G401.6 (cell line): Measurements from ENCODE around the gene ILKAP.

Experiments
- FAIRE-seq: peaks from 2 replicates; lab custom pipeline; 2012; peaks lifted over from hg19 to GRCh38; lab: Jason Lieb, UNC

Gene ILKAP

DNA sequence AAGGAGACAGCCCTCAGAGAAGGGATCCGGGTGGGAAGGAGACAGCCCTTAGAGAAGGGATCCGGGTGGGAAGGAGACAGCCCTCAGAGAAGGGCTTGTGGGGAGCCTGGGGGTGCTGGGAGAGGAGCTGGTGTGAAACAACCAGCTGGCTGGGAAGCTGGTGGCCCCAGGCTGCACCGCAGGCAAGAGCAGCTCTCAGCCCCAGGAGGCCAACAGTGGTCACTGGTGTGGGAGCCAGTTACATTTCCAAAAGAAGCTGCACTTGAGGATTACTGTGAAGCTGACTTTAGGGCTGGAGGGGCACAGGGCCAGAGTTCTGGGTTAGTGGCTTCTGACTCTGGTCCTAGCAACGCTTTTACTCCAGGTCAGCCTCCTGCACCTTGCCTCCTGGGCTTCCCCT is 33.1 kb upstream of the ILKAP start:
- FAIRE-seq = no peak

DNA sequence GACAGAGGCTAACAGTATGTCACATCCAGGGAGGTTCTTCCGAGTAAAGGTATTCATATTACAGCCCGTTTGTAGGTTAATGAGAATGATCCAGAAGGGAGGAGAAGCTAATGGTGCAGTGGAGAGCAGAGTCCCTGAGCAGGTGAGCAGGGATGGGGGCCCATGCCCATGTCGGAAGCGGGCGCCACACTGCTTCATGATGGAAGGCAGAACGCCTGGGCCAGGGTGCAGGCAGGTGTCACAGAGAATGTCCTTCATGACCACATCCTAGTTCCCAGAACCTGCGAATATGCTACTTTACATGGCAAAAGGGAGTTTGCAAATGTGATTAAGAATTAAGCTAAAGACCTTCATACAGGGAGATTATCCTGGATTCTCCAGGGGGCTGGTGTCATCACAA is 32.4 kb upstream of the ILKAP start:
- no peak for FAIRE-seq

DNA sequence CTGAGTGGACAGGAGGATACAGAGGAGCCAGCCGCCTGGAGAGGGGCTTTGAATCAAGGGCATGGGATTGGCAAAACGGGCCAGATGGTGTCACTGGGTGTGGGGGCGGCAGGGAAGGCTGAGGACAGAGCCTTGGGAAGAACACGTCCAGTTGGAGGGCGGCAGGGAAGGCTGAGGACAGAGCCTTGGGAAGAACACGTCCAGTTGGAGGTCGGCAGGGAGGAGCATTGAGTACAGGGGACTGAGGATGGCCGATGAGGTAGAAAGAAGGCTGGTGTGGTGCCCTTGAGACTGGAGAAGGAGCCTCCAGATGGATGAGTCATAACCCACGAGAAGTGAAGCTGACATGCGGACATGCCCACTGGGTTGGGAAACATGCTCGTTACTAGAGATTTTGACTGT is 31.8 kb upstream of the ILKAP start:
- no peak for FAIRE-seq

- FAIRE-seq = no peak
These were observed 30.1 kb upstream of the ILKAP start for GRCh38 chr2:238233625-238234024.

DNA sequence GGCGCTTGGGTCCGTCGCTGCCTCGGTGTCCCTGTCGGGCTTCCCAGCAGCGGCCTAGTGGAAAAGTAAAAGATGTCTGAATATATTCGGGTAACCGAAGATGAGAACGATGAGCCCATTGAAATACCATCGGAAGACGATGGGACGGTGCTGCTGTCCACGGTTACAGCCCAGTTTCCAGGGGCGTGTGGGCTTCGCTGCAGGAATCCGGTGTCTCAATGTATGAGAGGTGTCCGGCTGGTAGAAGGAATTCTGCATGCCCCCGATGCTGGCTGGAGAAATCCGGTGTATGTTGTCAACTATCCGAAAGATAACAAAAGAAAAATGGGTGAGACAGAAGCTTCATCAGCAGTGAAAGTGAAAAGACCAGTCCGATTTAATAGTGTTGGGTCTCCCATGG is 28.3 kb upstream of the ILKAP start:
- FAIRE-seq = no peak

- FAIRE-seq = no peak
These were observed 27.8 kb upstream of the ILKAP start for GRCh38 chr2:238231251-238231793.

- no peak for FAIRE-seq
These were observed 27.2 kb upstream of the ILKAP start for GRCh38 chr2:238230699-238231098.

GRCh38 chr2:238228700-238229099 is 25.2 kb upstream of the ILKAP start:
- no peak for FAIRE-seq

DNA sequence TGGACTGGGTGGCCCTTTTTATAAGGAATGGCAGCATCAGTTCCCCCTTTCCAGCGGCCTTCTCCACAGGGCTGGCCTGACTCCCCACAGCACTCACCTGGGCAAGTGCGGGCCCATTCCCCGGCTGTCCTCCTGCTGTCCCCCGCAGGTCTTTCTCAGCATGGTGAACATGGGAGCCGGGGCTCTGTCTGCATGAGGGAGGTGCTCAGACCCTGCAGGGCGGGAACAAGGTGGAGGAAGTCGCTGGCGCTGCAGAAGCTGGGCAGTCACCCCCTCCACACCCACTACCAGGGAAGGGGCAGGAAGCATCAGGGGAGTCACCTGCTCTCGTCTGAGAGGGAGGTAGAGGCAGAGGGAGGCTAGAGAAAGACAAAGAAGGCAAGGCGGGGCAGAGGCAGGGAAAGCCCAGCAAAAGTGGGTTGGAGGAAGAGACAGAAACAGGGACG is 24.1 kb upstream of the ILKAP start:
- no peak for FAIRE-seq

DNA sequence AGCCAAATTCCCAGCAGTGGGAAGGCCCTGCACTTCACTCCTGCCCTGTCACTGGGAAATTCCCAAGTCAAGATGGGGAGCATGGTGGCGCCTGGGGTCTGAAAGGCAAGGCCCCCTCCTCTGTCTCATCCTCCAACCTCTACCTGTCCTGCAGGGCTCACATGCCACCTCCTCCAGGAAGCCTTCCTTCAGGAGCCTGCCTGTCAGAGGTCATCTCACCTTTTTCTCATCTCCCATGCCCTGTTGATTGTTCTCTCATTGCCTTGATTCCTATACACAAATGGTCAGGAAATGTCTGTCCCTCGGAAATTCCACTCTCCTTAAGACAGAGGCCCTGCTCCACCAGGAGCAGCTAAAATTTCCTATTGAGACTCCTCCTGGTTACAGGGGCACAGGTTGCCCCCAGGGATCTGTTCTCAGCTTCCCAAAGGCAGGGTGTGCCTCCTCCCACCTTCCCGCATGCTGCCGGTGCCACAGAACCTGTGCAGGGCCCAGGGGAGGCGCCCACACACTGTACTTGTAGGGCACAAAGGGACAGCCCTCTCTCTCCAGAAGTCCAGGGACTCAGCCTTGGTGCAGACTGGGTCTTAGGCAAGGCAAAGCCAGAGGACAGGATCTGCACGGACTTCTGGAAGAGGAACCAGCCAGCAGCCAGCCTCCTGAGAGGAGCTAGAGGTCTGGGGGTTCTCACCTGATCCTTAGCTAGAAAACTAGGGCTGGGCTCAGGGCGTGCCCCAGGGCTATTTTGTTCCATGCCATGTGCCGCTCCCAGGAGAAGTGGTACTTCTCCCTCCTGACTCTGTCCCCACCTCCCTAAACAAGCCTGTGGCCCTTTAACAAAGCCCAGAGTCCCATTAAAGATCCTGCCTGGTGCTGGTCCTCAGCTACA is 23.4 kb upstream of the ILKAP start:
- FAIRE-seq = no peak

GRCh38 chr2:238225911-238226697 is 22.6 kb upstream of the ILKAP start:
- no peak for FAIRE-seq

DNA sequence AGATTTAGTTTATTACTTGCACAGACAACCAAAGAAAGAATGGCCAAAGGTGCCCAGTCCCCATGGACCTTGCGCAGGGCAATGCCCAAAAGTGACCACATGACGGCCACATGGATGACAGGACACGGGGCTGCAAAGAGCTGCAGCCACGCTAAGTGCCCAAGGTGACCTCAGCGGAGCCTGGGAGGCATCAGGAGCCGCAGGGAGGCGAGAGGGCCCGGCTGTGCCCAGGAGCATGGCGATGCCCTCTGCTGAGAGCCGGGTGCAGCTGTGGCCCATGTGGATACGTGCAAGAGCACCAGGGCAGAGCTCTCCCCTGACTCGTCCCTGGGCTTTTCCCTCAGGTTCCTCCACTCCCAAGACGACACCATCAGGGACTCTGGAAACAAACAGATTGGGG is 21.6 kb upstream of the ILKAP start:
- FAIRE-seq = no peak

DNA sequence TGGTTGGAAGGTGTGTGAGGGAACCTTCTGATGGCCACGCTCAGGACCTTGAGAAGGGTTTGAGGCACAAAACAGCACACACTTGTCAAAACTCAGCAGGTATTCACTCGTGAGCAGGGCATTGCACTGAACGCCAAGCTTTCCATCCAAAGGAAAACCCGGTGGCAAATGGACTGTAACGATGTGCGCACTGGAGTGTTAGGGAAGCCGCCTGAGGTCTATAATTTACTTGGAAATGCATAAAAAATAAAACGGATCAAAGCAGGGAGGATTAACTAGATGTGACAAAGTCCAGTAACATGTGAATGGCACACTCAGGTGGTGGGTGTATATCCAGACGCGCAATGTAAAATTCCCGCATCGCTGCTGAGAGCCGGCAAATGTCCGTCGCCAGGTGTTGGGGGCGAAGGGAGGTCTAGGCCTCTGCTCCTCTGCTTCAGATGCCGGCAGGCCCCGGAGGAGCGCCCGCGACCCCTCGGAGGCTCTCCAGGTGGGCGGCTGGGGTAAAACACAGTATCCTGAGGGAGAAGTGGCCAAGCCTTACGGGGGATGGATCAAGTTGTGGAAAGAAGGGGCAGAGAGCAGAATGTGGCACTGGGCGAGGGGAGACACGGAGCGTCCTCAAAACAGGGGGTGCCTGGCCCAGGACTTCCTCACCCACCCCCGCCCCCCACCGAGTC is 21.0 kb upstream of the ILKAP start:
- FAIRE-seq = no peak

DNA sequence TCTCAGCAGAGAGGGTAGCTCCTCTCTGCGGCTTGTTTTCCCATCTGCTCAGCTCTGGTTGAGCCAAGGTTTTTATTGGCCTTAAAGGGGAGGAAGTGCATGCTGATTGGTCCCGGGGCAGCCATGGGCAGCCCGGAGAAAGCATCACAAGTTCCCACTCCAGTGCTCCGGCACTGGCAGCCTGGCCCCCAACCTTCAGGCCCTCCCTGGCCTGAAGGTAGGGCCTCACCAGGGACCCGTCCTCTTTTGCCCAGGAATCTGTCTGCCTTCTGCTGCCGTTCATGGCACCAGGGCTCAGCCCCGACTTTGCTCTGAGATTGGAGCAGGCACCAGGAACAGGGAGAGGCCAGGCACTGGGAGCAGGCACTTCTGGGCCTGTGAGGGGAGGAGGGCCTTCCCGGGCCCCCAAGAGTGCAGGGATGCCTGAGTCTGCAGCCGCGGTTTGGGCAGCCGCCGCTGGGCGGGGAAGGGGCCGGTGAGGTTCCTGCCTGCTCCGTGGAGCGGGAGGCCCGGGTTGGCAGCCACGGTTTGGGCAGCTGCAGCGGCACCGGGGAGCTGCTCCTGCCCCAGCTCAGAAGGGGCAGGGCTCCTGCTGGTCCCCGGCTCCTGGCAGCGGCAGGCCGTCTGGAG is 17.5 kb upstream of the ILKAP start:
- FAIRE-seq = no peak

GRCh38 chr2:238220274-238220891 is 16.9 kb upstream of the ILKAP start:
- FAIRE-seq = no peak

DNA sequence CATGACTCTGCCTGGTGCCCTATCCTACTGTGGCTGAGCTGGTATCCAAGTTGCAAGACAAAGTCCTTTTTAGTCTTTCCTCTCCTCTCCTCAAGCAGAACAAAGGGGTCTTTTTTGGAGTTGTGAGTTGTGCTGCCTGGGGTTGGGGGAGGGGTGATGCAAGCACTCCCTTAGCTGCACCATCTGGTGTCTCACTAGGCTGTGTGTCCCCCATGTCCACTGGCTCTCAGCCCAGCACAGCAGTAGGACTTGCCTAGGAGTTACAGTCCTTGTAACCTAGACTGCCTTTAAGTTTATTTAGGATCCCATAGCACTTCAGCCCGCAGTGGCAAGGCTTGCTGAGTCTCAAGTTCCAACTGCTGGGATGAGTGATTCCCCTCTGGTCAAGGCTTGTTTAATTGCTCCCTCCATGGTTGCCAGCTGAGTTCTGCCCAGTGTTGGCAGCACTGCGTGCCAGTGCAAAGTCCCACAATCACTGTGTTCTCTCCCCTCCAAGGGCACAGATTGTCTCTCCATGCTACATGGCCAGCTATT is 13.2 kb upstream of the ILKAP start:
- no peak for FAIRE-seq

DNA sequence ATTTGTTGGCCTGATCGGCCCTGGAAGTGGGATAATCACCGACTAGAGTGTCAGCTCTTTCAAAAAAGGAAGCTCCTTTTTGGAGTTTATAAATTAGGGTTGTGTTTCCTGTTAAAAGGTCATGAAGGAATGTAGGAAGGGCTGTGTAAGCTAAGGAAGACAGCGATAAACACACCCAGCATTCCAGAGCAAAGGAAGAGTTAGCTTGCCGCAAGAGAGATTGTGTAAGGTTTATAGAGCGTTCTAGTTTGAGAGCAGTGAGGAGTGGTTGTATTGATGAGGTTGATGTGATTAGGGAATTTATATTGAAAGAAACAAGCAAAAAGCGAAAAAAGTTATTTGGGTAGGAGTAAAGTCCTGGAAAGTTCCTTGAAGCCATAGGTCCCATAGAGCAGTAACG is 3.5 kb upstream of the ILKAP start:
- no peak for FAIRE-seq

DNA sequence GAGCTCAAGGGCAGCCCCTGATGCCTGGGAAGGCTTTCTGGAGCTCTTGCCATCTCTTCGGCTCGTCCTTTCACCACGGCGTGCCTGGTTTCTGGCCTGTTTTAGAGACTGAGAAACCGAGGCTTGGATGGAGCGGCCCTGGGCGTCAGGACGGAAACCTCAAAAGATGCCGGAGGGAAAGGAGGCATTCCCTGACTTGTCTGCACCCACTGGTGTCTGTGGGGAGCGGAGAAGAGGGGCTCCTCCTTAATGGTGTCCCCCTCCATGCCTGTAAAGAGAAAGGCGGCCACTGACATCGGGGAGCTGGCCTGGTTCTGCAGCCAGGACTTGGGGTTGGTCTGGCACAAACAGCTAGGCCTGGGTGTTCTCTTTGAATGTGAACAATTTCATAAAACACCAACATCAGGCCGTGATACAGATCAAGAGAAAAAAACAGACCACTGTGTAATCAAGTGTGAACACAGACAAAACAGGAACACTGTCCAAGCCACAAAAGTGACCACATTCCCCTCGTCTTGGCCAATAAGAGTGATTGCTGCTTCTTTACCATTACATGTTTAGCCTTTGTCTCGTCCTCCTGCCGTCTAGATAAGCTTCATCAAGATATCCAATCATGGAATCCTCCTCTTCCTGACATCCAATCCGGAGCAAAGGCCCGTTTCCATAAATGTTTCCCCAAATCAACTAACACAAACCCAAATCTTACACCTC is 633 bp upstream of the ILKAP start:
- FAIRE-seq = no peak

DNA sequence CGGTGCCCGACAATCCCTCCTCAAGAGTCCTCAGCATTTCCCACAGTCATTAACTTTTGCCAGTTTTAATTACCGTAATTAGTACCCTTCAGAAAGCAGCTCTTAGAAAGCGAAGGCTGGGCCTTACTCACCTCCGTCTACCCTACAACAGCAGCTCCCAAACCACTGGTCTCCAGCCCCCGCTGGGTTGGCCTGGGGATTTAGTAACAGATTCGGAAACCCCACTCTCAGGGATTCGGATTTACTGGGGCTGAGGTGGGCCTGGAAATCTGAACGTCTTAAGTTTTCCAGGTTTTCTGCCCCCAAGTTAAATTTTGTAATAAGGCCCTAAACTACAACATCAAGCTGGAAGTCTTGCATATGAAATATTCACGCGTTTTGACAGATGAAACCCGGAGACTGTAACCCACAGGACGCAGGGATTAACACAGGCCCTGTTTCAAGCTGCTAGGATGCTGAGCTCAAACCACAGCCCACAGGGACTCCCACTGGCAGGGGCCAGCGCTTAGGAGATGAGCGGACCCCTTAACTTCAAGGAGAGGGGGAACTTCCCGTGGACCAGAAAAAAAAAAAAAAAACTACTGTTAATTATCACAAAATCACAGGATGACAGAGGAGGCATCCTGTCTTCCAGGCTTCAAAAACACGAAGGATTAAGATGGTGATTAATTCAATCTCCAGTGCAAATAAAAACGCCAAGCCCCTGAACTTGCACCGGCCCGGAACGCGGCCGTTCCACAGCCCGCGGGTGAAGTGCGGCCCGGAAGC is 985 bp downstream of the ILKAP start:
- no peak for FAIRE-seq

DNA sequence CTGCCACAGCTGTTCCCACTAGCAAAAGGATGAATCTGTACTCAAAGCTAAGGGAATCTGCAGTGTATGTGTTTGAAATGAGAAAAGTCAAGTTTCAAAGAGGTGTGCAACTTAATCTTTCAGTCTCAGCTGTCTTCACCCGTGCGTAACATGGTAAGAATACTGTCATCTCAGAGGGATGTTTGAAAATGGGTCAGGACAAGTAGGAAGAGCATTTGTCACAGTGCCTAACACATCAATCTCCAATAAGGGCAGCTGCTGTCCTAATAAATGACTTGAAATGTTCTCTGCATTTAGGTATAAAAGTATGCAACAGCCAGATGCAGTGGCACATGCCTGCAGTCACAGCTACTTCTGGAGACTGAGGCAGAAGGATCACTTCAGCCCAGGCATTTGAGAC is 13.1 kb downstream of the ILKAP start:
- FAIRE-seq = no peak
